HG03175 (cell line): ENCODE measurements around the gene ARID3B.

Source experiments
- ATAC-seq: cut with Tn5 transposase; IDR thresholded peaks from one replicate; pipeline ENCODE4 v1.9.1; 2021; ENCODE audit warnings: mild to moderate bottlenecking, moderate library complexity; ENCODE audit not compliant: unreplicated experiment

The ARID3B gene

GRCh38 chr15:74633781-74634180 lies 92.8 kb downstream of the ARID3B start:
- ATAC-seq: no peak

GRCh38 chr15:74635228-74635627 lies 94.2 kb downstream of the ARID3B start:
- no peak for ATAC-seq

GRCh38 chr15:74636984-74637383 lies 96.0 kb downstream of the ARID3B start:
- ATAC-seq: no peak

GRCh38 chr15:74641151-74641550 lies 100.1 kb downstream of the ARID3B start:
- no peak for ATAC-seq

- ATAC-seq: no peak
Measured at GRCh38 chr15:74642348-74642733, 101.3 kb downstream of the ARID3B start.

GRCh38 chr15:74642734-74643664 lies 102.0 kb downstream of the ARID3B start:
- no peak for ATAC-seq

- ATAC-seq: no peak
Measured at GRCh38 chr15:74643665-74644204, 102.7 kb downstream of the ARID3B start.

GRCh38 chr15:74646480-74646879 lies 105.5 kb downstream of the ARID3B start:
- no peak for ATAC-seq
